Measurements from ENCODE around the gene GRM7. TPM values are rescaled to one million over a fixed set of nuclear protein-coding genes. Genes with fewer than 3 reads are reported as not detected.

Gene GRM7
- total and polyA plus RNA-seq, 12 donors, result 0.27 to 7.8 (median 3.2) TPM; not detected in 3

GRCh38 chr3:7506606-7507180 lies 645.8 kb downstream of the GRM7 start:
- Histone ChIP-seq H3K4me1 (replicated peaks in 1 of 2) (peaks cover 0 to 7% of the 10 kb centered on the region in 2 donors), H3K9me3 (replicated peaks in 1 of 3) (no peaks in the 10 kb centered on the region), H3K27me3 (no peaks in the 10 kb centered on the region), H3K36me3 (replicated peaks in 1 of 2) (no peaks in the 10 kb centered on the region), H3K4me3 (no peak overlapping the region), H3K27ac (no peak overlapping the region)
- WGBS, 4 donors, result 70 to 82% (median 79%) methylated on average over 2 of the region's 2 CpGs
- no peak for TF ChIP-seq CTCF (IDR thresholded peaks at IDR 0.05)
- no peak for TF ChIP-seq POLR2A (IDR thresholded peaks at IDR 0.05)
- no peak for DNase-seq
- intact Hi-C loops (cut with DNase I), result no loop called here

- H3K4me3 ChIP-seq, result no peak overlapping the region
- WGBS, 4 donors, result 37 to 61% (median 49%) methylated on average over 2 of the region's 2 CpGs
- no peaks in the 10 kb centered on the region for H3K9me3 ChIP-seq (replicated peaks in 1 of 3)
- H3K36me3 ChIP-seq (replicated peaks in 1 of 2), result no peaks in the 10 kb centered on the region
- TF ChIP-seq CTCF (IDR thresholded peaks at IDR 0.05) (no peak), POLR2A (IDR thresholded peaks at IDR 0.05) (no peak)
- intact Hi-C loops (cut with DNase I), result no loop called here
- H3K27me3 ChIP-seq, result no peaks in the 10 kb centered on the region
- peaks cover 0 to 7% of the 10 kb centered on the region in 2 donors for H3K4me1 ChIP-seq (replicated peaks in 1 of 2)
- no peak overlapping the region for H3K27ac ChIP-seq
- DNase-seq, result no peak
Observed at GRCh38 chr3:7508821-7509220, 647.9 kb downstream of the GRM7 start.

- Histone ChIP-seq H3K27me3 (no peaks in the 10 kb centered on the region), H3K4me1 (replicated peaks in 1 of 2) (no peaks in the 10 kb centered on the region), H3K9me3 (replicated peaks in 1 of 3) (no peaks in the 10 kb centered on the region), H3K36me3 (replicated peaks in 1 of 2) (no peaks in the 10 kb centered on the region), H3K4me3 (no peak overlapping the region), H3K27ac (no peak overlapping the region)
- TF ChIP-seq POLR2A (IDR thresholded peaks at IDR 0.05) (no peak), CTCF (IDR thresholded peaks at IDR 0.05) (no peak)
- intact Hi-C loops (cut with DNase I), result no loop called here
- DNase-seq, result no peak
- WGBS, 4 donors, result 59 to 73% (median 69%) methylated on average over 1 of the region's 1 CpG
Observed at GRCh38 chr3:7512048-7512447, 651.1 kb downstream of the GRM7 start.

- no peak for TF ChIP-seq CTCF (IDR thresholded peaks at IDR 0.05)
- no peak for TF ChIP-seq POLR2A (IDR thresholded peaks at IDR 0.05)
- Histone ChIP-seq H3K36me3 (replicated peaks in 1 of 2) (no peaks in the 10 kb centered on the region), H3K4me1 (replicated peaks in 1 of 2) (no peaks in the 10 kb centered on the region), H3K4me3 (no peak overlapping the region), H3K27ac (no peak overlapping the region), H3K27me3 (no peaks in the 10 kb centered on the region), H3K9me3 (replicated peaks in 1 of 3) (no peaks in the 10 kb centered on the region)
- DNase-seq, result no peak
- intact Hi-C loops (cut with DNase I), result no loop called here
- 62 to 79% (median 72%) methylated on average over 3 of the region's 3 CpGs for WGBS, 4 donors
Observed at GRCh38 chr3:7518026-7518425, 657.1 kb downstream of the GRM7 start.

Data from adrenal gland (tissue), 12 donors.